RWPE2 (cell line): ENCODE results near the gene SLCO1A2.

Source experiments
- ATAC-seq: fragments of 200-7000 bp; cut with Tn5 transposase; 3 replicates; pipeline ENCODE4 v1.9.1; 2021; ENCODE audit warnings: low read depth
- DNase-seq: peaks from one replicate; pipeline ENCODE4 v3.0.0-alpha.2; 2020; ENCODE audit warnings: low spot score
- H3K27ac ChIP-seq: fragments of 450-650 bp; 2 replicates; pipeline ENCODE4 v1.5.1; 2017; ENCODE audit warnings: mild to moderate bottlenecking; ENCODE audit not compliant: poor library complexity, severe bottlenecking
- H3K27me3 ChIP-seq: fragments of 250-450 bp; sonication (Bioruptor Pico); 2 replicates; pipeline ENCODE4 v1.5.1; 2021; ENCODE audit warnings: mild to moderate bottlenecking, moderate library complexity; ENCODE audit not compliant: insufficient read depth, poor library complexity, severe bottlenecking
- H3K36me3 ChIP-seq: fragments of 250-450 bp; sonication (Bioruptor Pico); 2 replicates; pipeline ENCODE4 v1.5.1; 2020; ENCODE audit warnings: low read depth, mild to moderate bottlenecking, moderate library complexity
- H3K4me1 ChIP-seq: fragments of 250-450 bp; sonication (Bioruptor Pico); 2 replicates; pipeline ENCODE4 v1.5.1; 2021; ENCODE audit warnings: mild to moderate bottlenecking, moderate library complexity; ENCODE audit not compliant: insufficient read depth, poor library complexity, severe bottlenecking
- H3K4me3 ChIP-seq: fragments of 250-450 bp; sonication (Bioruptor Pico); 2 replicates; pipeline ENCODE4 v1.5.1; 2021; ENCODE audit warnings: mild to moderate bottlenecking, moderate library complexity; ENCODE audit not compliant: severe bottlenecking
- H3K9me3 ChIP-seq: fragments of 250-450 bp; sonication (Bioruptor Pico); 2 replicates; pipeline ENCODE4 v1.5.1; 2021; ENCODE audit warnings: mild to moderate bottlenecking, moderate library complexity; ENCODE audit not compliant: severe bottlenecking
- TF ChIP-seq, protein P1 (sequence below): fragments of 450-650 bp; IDR thresholded peaks from one replicate; pipeline ENCODE4 v1.5.1; 2017; ENCODE audit warnings: mild to moderate bottlenecking, moderate library complexity; ENCODE audit not compliant: poor library complexity, severe bottlenecking

Gene SLCO1A2

DNA sequence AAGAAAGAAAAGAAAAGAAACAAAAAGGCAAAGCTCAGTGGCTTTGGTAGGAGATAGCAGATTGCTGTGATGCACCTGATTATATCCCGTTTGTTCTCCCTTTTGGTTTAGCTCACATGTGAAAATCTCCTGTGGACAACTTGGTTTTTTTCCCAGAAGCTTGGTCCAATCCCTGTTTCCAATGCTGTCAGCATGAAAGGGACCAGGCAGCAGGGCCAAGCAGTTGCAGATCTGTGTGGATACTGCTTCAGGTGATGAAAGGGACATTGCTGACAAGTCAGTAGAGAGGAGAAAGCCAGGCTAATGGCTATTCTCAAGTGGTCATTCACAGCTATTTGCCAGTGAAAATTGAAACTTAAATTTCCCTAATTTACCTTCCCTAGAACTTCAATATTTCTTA lies 18.8 kb upstream of the SLCO1A2 start:
- H3K36me3 ChIP-seq: no peaks in the 10 kb centered on the region
- H3K9me3 ChIP-seq: no peaks in the 10 kb centered on the region
- no peaks in the 10 kb centered on the region for H3K4me1 ChIP-seq
- no peaks in the 10 kb centered on the region for H3K27me3 ChIP-seq
- TF ChIP-seq, protein P1, sequence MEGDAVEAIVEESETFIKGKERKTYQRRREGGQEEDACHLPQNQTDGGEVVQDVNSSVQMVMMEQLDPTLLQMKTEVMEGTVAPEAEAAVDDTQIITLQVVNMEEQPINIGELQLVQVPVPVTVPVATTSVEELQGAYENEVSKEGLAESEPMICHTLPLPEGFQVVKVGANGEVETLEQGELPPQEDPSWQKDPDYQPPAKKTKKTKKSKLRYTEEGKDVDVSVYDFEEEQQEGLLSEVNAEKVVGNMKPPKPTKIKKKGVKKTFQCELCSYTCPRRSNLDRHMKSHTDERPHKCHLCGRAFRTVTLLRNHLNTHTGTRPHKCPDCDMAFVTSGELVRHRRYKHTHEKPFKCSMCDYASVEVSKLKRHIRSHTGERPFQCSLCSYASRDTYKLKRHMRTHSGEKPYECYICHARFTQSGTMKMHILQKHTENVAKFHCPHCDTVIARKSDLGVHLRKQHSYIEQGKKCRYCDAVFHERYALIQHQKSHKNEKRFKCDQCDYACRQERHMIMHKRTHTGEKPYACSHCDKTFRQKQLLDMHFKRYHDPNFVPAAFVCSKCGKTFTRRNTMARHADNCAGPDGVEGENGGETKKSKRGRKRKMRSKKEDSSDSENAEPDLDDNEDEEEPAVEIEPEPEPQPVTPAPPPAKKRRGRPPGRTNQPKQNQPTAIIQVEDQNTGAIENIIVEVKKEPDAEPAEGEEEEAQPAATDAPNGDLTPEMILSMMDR: no peak
- no peak for ATAC-seq
- no peak for DNase-seq
- H3K27ac ChIP-seq: no peak overlapping the region
- no peak overlapping the region for H3K4me3 ChIP-seq

DNA sequence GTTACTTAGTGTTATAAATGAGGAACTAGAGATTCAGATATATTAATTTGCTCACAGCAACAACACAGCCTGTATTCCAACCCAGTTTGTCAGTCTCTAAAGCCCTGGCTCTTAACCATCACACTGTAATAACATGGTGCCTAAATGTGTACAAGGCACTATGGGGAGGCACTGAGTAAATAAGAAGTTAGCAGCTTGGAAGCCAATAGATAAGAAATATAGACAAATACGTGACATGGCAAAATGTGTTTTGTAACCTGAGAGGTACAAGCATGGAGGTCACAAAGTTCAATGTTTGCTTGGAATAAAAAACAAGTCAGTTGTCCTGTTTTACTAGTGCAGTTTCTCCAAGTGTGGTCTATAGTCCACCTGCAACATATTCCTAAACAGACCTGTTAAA lies 16.3 kb upstream of the SLCO1A2 start:
- no peak for ATAC-seq
- Histone ChIP-seq H3K9me3 (no peaks in the 10 kb centered on the region), H3K4me1 (no peaks in the 10 kb centered on the region), H3K27ac (no peak overlapping the region), H3K27me3 (no peaks in the 10 kb centered on the region), H3K4me3 (no peak overlapping the region), H3K36me3 (no peaks in the 10 kb centered on the region)
- no peak for DNase-seq
- TF ChIP-seq, protein P1: no peak

DNA sequence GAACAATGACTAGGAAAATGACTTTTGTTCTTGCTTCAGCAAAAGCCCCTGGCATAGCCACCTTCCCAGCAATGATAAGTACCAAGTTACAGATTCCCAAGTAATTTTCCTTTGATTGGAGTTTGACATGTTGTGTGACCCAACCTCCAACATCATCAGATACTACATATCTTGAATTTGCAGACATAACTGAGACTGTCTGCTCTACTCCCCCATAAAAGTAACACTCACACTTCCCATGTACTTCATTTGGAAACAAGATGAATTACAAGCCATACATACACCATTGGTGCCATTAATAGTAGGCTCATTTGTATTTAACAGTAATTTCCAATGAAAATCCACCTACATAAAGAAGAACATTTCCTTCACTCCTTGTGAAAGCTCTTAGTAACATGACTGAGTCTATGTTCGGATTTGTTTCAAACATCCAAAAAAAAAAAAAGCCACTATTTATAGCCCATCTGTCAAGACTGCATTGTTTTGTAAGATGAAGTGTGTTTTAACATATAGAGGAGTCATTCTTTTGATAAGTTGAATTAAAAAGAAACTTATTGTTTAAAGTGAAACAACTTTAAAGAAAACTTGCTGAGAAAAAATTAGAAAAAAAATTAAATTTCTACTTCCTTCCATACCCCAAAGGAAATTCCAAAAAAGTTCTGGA lies 12.0 kb upstream of the SLCO1A2 start:
- DNase-seq: no peak
- H3K36me3 ChIP-seq: no peaks in the 10 kb centered on the region
- no peaks in the 10 kb centered on the region for H3K9me3 ChIP-seq
- no peak overlapping the region for H3K4me3 ChIP-seq
- H3K27ac ChIP-seq: no peak overlapping the region
- no peaks in the 10 kb centered on the region for H3K27me3 ChIP-seq
- TF ChIP-seq, protein P1: no peak
- no peak for ATAC-seq
- no peaks in the 10 kb centered on the region for H3K4me1 ChIP-seq

DNA sequence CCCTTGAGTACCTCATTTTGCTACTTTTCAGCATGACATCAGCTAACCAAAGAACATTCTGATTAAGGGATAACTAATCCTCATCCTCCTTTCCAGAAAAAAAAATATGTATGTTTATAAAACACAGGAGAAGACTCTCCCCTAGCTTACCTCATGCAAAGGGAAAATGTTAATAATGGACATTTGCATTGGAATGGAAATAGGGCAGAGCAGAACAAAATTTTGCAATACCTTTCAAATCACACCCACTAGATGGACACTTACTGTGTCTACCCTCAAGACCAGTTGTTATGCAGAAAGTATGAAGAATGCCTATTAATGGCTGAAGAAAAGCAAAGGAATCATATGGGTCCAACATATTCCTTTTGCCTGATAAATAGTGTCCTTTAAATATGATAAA lies 8.9 kb upstream of the SLCO1A2 start:
- DNase-seq (no peak), ATAC-seq (no peak)
- Histone ChIP-seq H3K4me3 (no peak overlapping the region), H3K9me3 (no peaks in the 10 kb centered on the region), H3K27me3 (no peaks in the 10 kb centered on the region), H3K27ac (no peak overlapping the region), H3K36me3 (no peaks in the 10 kb centered on the region), H3K4me1 (no peaks in the 10 kb centered on the region)
- TF ChIP-seq, protein P1: no peak

DNA sequence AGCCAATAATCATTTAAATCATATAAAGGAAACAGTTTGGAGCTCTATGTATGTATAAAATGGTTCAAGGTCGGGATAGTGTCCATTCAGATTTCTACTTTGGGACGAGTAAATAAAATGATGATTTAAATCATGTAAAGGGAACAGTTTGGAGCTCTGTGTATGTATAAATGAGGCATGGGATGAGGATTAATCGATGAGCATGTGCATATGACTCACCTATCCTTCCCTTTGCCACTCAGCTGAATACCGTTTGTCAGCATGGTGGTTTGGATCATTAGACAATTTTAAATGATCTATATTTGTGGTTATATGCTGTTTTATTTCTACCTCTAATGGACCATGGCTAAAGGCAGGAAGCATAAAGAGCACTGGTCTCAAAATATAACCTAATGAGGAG lies 7.1 kb upstream of the SLCO1A2 start:
- DNase-seq (no peak), ATAC-seq (no peak)
- Histone ChIP-seq H3K4me1 (no peaks in the 10 kb centered on the region), H3K36me3 (no peaks in the 10 kb centered on the region), H3K9me3 (no peaks in the 10 kb centered on the region), H3K27me3 (no peaks in the 10 kb centered on the region), H3K27ac (no peak overlapping the region), H3K4me3 (no peak overlapping the region)
- TF ChIP-seq, protein P1: no peak
